ENCODE measurements around the gene NEK11.

GRCh38 chr3:131261104-131261503, 234.4 kb downstream of the NEK11 start:
- TF ChIP-seq, protein P1, sequence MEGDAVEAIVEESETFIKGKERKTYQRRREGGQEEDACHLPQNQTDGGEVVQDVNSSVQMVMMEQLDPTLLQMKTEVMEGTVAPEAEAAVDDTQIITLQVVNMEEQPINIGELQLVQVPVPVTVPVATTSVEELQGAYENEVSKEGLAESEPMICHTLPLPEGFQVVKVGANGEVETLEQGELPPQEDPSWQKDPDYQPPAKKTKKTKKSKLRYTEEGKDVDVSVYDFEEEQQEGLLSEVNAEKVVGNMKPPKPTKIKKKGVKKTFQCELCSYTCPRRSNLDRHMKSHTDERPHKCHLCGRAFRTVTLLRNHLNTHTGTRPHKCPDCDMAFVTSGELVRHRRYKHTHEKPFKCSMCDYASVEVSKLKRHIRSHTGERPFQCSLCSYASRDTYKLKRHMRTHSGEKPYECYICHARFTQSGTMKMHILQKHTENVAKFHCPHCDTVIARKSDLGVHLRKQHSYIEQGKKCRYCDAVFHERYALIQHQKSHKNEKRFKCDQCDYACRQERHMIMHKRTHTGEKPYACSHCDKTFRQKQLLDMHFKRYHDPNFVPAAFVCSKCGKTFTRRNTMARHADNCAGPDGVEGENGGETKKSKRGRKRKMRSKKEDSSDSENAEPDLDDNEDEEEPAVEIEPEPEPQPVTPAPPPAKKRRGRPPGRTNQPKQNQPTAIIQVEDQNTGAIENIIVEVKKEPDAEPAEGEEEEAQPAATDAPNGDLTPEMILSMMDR (IDR thresholded peaks at IDR 0.05), result no peak
- no peak for TF ChIP-seq POLR2AphosphoS5 (IDR thresholded peaks at IDR 0.05; ENCODE audit: low read depth, low read length)

Data from Panc1 (cell line).